A549 (cell line): Measurements from ENCODE around the gene PRKAR2B. TPM values are rescaled to one million over a fixed set of nuclear protein-coding genes. Genes with fewer than 3 reads are reported as not detected.

Source experiments
- ATAC-seq, 2 experiments: fragments of 200-7000 bp in 1 of 2; fragments of >200 bp in 1 of 2; cut with Nextera tagmentation in 1 of 2; cut with Tn5 transposase in 1 of 2; 3 replicates each; pipeline versions ENCODE4 v1.8.0 to v1.9.1; 2018 to 2020; ENCODE audit warnings: mild to moderate bottlenecking in 1 of 2, moderate library complexity in 1 of 2
- CTCF ChIA-PET: fragments of 300-600 bp; sonication (Branson Sonifier 250); formaldehyde crosslinking; extraction: SDS; loops from one replicate; lab custom pipeline; 2021; ENCODE audit warnings: antibody characterized with exemption, inconsistent platforms; lab: Yijun Ruan, JAX
- POLR2A ChIA-PET: fragments of 350-600 bp; formaldehyde crosslinking; extraction: SDS; loops from one replicate; lab custom pipeline; 2021; ENCODE audit warnings: antibody characterized with exemption, inconsistent platforms; lab: Yijun Ruan, JAX
- DNase-seq, 2 experiments: peaks; one replicate each; pipeline versions ENCODE4 v3.0.0 to v3.0.0-alpha.2; 2011 to 2016; ENCODE audit warnings: low read depth in 1 of 2, low spot score in 1 of 2
- FAIRE-seq: peaks from 2 replicates; lab custom pipeline; 2011; peaks lifted over from hg19 to GRCh38; lab: Jason Lieb, UNC
- H3K27ac ChIP-seq, 2 experiments: fragments of >200 bp; sonication (Bioruptor Twin); formaldehyde crosslinking; 3 replicates each; pipeline ENCODE4 v1.5.1; 2016 to 2017
- H3K4me1 ChIP-seq: fragments of >200 bp; sonication (Bioruptor Twin); formaldehyde crosslinking; 3 replicates; pipeline ENCODE4 v1.6.1; 2016
- H3K4me2 ChIP-seq: fragments of >200 bp; sonication (Bioruptor Twin); formaldehyde crosslinking; 3 replicates; pipeline ENCODE4 v1.6.1; 2016
- H3K4me3 ChIP-seq: fragments of >200 bp; sonication (Bioruptor Twin); formaldehyde crosslinking; 3 replicates; pipeline ENCODE4 v1.5.1; 2016
- H3K9me3 ChIP-seq: fragments of >200 bp; sonication (Bioruptor Twin); formaldehyde crosslinking; 3 replicates; pipeline ENCODE4 v1.6.1; 2016
- CBX2 ChIP-seq: fragments of 200-600 bp; sonication (generic); IDR thresholded peaks from 2 replicates; pipeline ENCODE4 v1.6.1; 2016; ENCODE audit warnings: low read depth, mild to moderate bottlenecking, borderline replicate concordance
- FOSL2 ChIP-seq, 2 experiments: fragments of 450-650 bp in 1 of 2; fragments of >200 bp in 1 of 2; sonication (Bioruptor Twin) in 1 of 2; formaldehyde crosslinking; IDR thresholded peaks; 2 replicates each; pipeline versions ENCODE4 v1.5.0 to v1.6.1; 2016 to 2020; ENCODE audit warnings: mild to moderate bottlenecking in 1 of 2, moderate library complexity in 1 of 2
- FOXS1 ChIP-seq: fragments of 250-450 bp; sonication (Bioruptor Pico); IDR thresholded peaks from 2 replicates; pipeline ENCODE4 v1.5.0; 2020; ENCODE audit warnings: mild to moderate bottlenecking, moderate library complexity
- GATA3 ChIP-seq: IDR thresholded peaks from 2 replicates; pipeline ENCODE4 v1.6.1; 2012; ENCODE audit warnings: borderline replicate concordance
- MAFK ChIP-seq: fragments of 450-650 bp; IDR thresholded peaks from 2 replicates; pipeline ENCODE4 v1.6.1; 2014; ENCODE audit not compliant: partially characterized antibody
- MYC ChIP-seq: IDR thresholded peaks from 2 replicates; pipeline ENCODE4 v1.6.1; 2012; ENCODE audit warnings: mild to moderate bottlenecking, inconsistent platforms, low read length, improper control_type of control experiment, borderline replicate concordance
- NFE2L2 ChIP-seq: fragments of 150-350 bp; conservative IDR thresholded peaks from 2 replicates; pipeline ENCODE4 v1.6.1; 2014; ENCODE audit warnings: low read length
- RARB ChIP-seq: fragments of 250-450 bp; sonication (Bioruptor Pico); IDR thresholded peaks from 2 replicates; pipeline ENCODE4 v1.8.0; 2021; ENCODE audit warnings: mild to moderate bottlenecking, moderate library complexity
- RNF2 ChIP-seq: fragments of 200-600 bp; sonication (generic); IDR thresholded peaks from 2 replicates; pipeline ENCODE4 v1.6.1; 2016; ENCODE audit warnings: low read depth, mild to moderate bottlenecking, antibody characterized with exemption, moderate library complexity, borderline replicate concordance
- SMC3 ChIP-seq: fragments of >200 bp; sonication (Bioruptor Twin); formaldehyde crosslinking; IDR thresholded peaks from 3 replicates; pipeline ENCODE4 v1.6.1; 2018; ENCODE audit warnings: inconsistent platforms
- ZC3H11A ChIP-seq: fragments of 450-650 bp; IDR thresholded peaks from 2 replicates; pipeline ENCODE4 v1.6.1; 2014; ENCODE audit warnings: antibody characterized with exemption, mild to moderate bottlenecking
- ZSCAN20 ChIP-seq: fragments of 250-450 bp; sonication (Bioruptor Pico); IDR thresholded peaks from 2 replicates; pipeline ENCODE4 v1.8.0; 2022; ENCODE audit warnings: mild to moderate bottlenecking, moderate library complexity
- WGBS: methylation state at CpG from one replicate; pipeline ENCODE4 v1.1.6; 2017; ENCODE audit errors: missing lambda C conversion rate; 5-methylcytosine and 5-hydroxymethylcytosine counted together
- polyA plus RNA-seq, 4 experiments: library from polyadenylated mRNA; depleted of rRNA in 3 of 4; stranded (reverse); fragments of >200 nt; fragmentation: RNase III in 1 of 4; extraction: RNeasy Plus Mini Kit Qiagen cat#74134 plus additional on column Dnase treatment in 1 of 4; gene quantifications; 2 replicates in 3 of 4; 3 replicates in 1 of 4; pipeline ENCODE4 v1.2.3, GENCODE V29; 2011 to 2017
- TF ChIP-seq, protein P1 (sequence below): fragments of 450-650 bp; IDR thresholded peaks from 2 replicates; pipeline ENCODE4 v1.6.1; 2014; ENCODE audit warnings: antibody characterized with exemption
- TF ChIP-seq, protein P2 (sequence below): fragments of 250-450 bp; sonication (Bioruptor Pico); IDR thresholded peaks from 2 replicates; pipeline ENCODE4 v1.5.0; 2021; ENCODE audit warnings: mild to moderate bottlenecking, moderate library complexity, borderline replicate concordance
- TF ChIP-seq, protein P3 (sequence below): fragments of 200-600 bp; sonication (generic); IDR thresholded peaks from 2 replicates; pipeline ENCODE4 v1.6.1; 2016; ENCODE audit warnings: antibody characterized with exemption, mild to moderate bottlenecking, moderate library complexity
- TF ChIP-seq, protein P4 (sequence below): IDR thresholded peaks from 2 replicates; pipeline ENCODE4 v1.6.1; 2012

Gene PRKAR2B
- polyA plus RNA-seq, 2 of the 4 experiments (the other 2 are of a cell fraction), result 3.6 to 4.4 TPM

DNA sequence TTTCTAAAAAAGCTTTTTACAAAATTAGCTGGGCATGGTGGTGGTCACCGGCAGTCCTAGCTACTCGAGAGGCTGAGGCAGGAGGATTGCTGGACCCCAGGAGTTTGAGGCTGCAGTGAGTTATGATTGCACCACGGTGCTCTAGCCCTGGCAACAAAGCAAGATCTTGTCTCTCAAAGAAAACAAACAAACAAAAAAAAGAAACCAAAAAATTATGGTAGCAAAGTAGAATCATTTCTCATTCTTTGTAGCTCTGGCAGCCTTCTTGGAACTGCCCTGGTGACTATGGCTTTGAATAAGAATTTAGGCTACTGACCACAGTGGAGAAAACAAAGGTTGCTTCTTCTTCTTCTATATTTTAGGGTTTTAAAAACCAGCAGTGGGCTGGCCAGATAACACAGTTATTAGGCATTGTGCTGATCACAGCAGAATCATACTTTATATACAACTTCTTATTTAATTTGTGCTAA, 41.9 kb upstream of the PRKAR2B start:
- TF ChIP-seq MAFK, result peak; percentile 27
- TF ChIP-seq, protein P1, sequence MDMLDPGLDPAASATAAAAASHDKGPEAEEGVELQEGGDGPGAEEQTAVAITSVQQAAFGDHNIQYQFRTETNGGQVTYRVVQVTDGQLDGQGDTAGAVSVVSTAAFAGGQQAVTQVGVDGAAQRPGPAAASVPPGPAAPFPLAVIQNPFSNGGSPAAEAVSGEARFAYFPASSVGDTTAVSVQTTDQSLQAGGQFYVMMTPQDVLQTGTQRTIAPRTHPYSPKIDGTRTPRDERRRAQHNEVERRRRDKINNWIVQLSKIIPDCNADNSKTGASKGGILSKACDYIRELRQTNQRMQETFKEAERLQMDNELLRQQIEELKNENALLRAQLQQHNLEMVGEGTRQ, result no peak
- POLR2A ChIA-PET, result no interaction called here
- H3K4me3 ChIP-seq, result no peak overlapping the region
- no peak overlapping the region for H3K4me2 ChIP-seq
- no peaks in the 10 kb centered on the region for H3K4me1 ChIP-seq
- no peak for ATAC-seq
- H3K9me3 ChIP-seq, result no peaks in the 10 kb centered on the region
- 43% methylated on average over 3 of the region's 3 CpGs for WGBS
- DNase-seq, result no peak
- CTCF ChIA-PET, result no interaction called here
- no peak overlapping the region for H3K27ac ChIP-seq
- no peak for FAIRE-seq

DNA sequence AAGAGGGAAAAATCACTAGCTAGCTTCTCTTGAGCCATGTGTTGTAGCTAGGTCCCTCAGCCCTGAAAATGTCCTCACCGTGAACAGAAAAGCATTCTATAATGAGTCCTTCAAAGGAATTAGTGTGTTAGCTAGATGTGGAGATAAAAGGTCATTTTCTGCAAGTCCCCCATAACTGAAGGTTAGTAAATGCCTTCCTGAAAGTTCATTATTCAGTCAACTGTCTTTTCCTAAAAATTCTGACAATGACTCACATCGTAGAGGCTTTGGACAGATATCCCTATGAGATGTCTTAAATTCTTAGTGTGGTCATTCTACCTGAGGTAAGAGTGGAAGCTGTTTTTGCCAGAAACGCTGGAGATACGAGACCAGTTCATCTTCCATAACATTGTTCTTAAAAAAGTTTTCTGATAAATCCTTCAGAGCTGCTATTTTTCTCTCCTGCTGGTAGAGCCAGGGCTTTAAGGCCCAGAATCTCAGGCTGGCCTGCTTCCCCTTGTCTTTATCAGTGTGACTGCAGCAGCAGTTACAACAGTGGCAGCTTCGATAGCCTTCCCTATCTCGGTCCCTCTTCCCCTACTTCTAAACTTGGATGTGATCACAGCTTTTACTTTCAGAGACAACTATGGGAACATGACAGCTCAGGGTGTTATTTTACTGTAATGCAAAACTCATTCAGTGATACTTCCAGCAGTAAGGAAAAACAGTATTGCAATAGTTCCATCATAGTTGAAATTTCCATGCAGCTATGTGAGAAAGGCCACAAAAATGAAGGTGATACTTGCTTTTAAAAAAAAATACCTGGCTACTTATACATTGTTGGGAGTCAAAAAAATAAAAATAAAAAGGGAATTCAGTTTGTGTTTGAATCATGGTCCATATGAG, 37.3 kb upstream of the PRKAR2B start:
- FAIRE-seq (no peak), DNase-seq (no peak), ATAC-seq (no peak)
- H3K9me3 ChIP-seq, result no peaks in the 10 kb centered on the region
- 76% methylated on average over 6 of the region's 6 CpGs for WGBS
- ChIA-PET CTCF (interaction anchor here (1.1 kb wide), 1 partner anchor 348 kb away, joined by 3 read pairs; no protein-coding TSS in a partner anchor), POLR2A (no interaction called here)
- TF ChIP-seq, protein P2, sequence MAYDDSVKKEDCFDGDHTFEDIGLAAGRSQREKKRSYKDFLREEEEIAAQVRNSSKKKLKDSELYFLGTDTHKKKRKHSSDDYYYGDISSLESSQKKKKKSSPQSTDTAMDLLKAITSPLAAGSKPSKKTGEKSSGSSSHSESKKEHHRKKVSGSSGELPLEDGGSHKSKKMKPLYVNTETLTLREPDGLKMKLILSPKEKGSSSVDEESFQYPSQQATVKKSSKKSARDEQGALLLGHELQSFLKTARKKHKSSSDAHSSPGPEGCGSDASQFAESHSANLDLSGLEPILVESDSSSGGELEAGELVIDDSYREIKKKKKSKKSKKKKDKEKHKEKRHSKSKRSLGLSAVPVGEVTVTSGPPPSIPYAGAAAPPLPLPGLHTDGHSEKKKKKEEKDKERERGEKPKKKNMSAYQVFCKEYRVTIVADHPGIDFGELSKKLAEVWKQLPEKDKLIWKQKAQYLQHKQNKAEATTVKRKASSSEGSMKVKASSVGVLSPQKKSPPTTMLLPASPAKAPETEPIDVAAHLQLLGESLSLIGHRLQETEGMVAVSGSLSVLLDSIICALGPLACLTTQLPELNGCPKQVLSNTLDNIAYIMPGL (CRISPR knock-in tag), result no peak
- TF ChIP-seq SMC3, result no peak
- TF ChIP-seq FOSL2 (IDR thresholded peaks at IDR 0.05), result no peak
- no peak for TF ChIP-seq FOSL2 (CRISPR knock-in tag; IDR thresholded peaks at IDR 0.05)
- TF ChIP-seq, protein P3, sequence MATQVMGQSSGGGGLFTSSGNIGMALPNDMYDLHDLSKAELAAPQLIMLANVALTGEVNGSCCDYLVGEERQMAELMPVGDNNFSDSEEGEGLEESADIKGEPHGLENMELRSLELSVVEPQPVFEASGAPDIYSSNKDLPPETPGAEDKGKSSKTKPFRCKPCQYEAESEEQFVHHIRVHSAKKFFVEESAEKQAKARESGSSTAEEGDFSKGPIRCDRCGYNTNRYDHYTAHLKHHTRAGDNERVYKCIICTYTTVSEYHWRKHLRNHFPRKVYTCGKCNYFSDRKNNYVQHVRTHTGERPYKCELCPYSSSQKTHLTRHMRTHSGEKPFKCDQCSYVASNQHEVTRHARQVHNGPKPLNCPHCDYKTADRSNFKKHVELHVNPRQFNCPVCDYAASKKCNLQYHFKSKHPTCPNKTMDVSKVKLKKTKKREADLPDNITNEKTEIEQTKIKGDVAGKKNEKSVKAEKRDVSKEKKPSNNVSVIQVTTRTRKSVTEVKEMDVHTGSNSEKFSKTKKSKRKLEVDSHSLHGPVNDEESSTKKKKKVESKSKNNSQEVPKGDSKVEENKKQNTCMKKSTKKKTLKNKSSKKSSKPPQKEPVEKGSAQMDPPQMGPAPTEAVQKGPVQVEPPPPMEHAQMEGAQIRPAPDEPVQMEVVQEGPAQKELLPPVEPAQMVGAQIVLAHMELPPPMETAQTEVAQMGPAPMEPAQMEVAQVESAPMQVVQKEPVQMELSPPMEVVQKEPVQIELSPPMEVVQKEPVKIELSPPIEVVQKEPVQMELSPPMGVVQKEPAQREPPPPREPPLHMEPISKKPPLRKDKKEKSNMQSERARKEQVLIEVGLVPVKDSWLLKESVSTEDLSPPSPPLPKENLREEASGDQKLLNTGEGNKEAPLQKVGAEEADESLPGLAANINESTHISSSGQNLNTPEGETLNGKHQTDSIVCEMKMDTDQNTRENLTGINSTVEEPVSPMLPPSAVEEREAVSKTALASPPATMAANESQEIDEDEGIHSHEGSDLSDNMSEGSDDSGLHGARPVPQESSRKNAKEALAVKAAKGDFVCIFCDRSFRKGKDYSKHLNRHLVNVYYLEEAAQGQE, result no peak
- no peak for TF ChIP-seq MYC
- no peak for TF ChIP-seq ZC3H11A
- TF ChIP-seq, protein P4, sequence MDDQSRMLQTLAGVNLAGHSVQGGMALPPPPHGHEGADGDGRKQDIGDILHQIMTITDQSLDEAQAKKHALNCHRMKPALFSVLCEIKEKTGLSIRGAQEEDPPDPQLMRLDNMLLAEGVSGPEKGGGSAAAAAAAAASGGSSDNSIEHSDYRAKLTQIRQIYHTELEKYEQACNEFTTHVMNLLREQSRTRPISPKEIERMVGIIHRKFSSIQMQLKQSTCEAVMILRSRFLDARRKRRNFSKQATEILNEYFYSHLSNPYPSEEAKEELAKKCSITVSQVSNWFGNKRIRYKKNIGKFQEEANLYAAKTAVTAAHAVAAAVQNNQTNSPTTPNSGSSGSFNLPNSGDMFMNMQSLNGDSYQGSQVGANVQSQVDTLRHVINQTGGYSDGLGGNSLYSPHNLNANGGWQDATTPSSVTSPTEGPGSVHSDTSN, result no peak
- TF ChIP-seq GATA3, result no peak
- no peak for TF ChIP-seq FOXS1
- no peak for TF ChIP-seq NFE2L2
- TF ChIP-seq CBX2, result no peak
- no peak for TF ChIP-seq RNF2
- TF ChIP-seq RARB (CRISPR knock-in tag), result no peak
- TF ChIP-seq ZSCAN20 (CRISPR knock-in tag), result no peak
- no peak overlapping the region for H3K27ac ChIP-seq
- H3K4me3 ChIP-seq, result no peak overlapping the region
- no peak overlapping the region for H3K4me2 ChIP-seq
- H3K4me1 ChIP-seq, result no peaks in the 10 kb centered on the region
